GM23338 (cell line): ENCODE data around the gene BICRAL. TPM values are rescaled to one million over a fixed set of nuclear protein-coding genes. Genes with fewer than 3 reads are reported as not detected.

Experiments used
- ATAC-seq: fragments of 200-7000 bp; cut with Tn5 transposase; 3 replicates; pipeline ENCODE4 v1.9.1; 2020
- DNase-seq: peaks from one replicate; pipeline ENCODE4 v3.0.0-alpha.2; 2015; ENCODE audit warnings: low spot score
- H2AFZ ChIP-seq: fragments of 200-600 bp; sonication (generic); 2 replicates; pipeline ENCODE4 v1.8.0; 2016; ENCODE audit warnings: antibody characterized with exemption, mild to moderate bottlenecking, moderate library complexity
- H3F3A ChIP-seq: fragments of 200-600 bp; sonication (generic); replicated peaks from 2 replicates; pipeline ENCODE4 v1.8.0; 2017; ENCODE audit warnings: antibody characterized with exemption, mixed run types, low read depth
- H3K27ac ChIP-seq: fragments of 200-600 bp; sonication (generic); 2 replicates; pipeline ENCODE4 v1.6.1; 2016; ENCODE audit warnings: low read depth
- H3K27me3 ChIP-seq: fragments of 200-600 bp; sonication (generic); 2 replicates; pipeline ENCODE4 v1.8.0; 2016; ENCODE audit warnings: mild to moderate bottlenecking, mixed run types, moderate library complexity; ENCODE audit not compliant: insufficient read depth
- H3K36me3 ChIP-seq: fragments of 200-600 bp; sonication (generic); 2 replicates; pipeline ENCODE4 v1.8.0; 2016; ENCODE audit warnings: mild to moderate bottlenecking; ENCODE audit not compliant: insufficient read depth
- H3K4me1 ChIP-seq: fragments of 200-600 bp; sonication (generic); 2 replicates; pipeline ENCODE4 v1.8.0; 2016; ENCODE audit warnings: mild to moderate bottlenecking, moderate library complexity; ENCODE audit not compliant: insufficient read depth
- H3K4me2 ChIP-seq: fragments of 200-600 bp; sonication (generic); 2 replicates; pipeline ENCODE4 v1.7.1; 2017; ENCODE audit warnings: mixed run types
- H3K4me3 ChIP-seq: fragments of 200-600 bp; sonication (generic); 2 replicates; pipeline ENCODE4 v1.6.1; 2016; ENCODE audit warnings: mixed run types
- H3K79me2 ChIP-seq: fragments of 200-600 bp; sonication (generic); replicated peaks from 2 replicates; pipeline ENCODE4 v1.8.0; 2017; ENCODE audit warnings: mild to moderate bottlenecking; ENCODE audit not compliant: insufficient read depth
- H3K9me2 ChIP-seq: fragments of 200-600 bp; sonication (generic); 2 replicates; pipeline ENCODE4 v1.8.0; 2017; ENCODE audit not compliant: insufficient read depth
- H4K20me1 ChIP-seq: fragments of 200-600 bp; sonication (generic); replicated peaks from 2 replicates; pipeline ENCODE4 v1.8.0; 2017; ENCODE audit warnings: mild to moderate bottlenecking; ENCODE audit not compliant: insufficient read depth
- H3K27ac Mint-ChIP-seq: 2 replicates; pipeline ENCODE4 v1.8.0; 2020; ENCODE audit warnings: inconsistent platforms, mild to moderate bottlenecking, moderate library complexity, mixed read lengths
- H3K27me3 Mint-ChIP-seq: 3 replicates; pipeline ENCODE4 v1.8.0; 2022; ENCODE audit warnings: low read depth, mild to moderate bottlenecking, moderate library complexity, mixed read lengths, inconsistent platforms; ENCODE audit not compliant: insufficient read depth, poor library complexity
- H3K36me3 Mint-ChIP-seq: 3 replicates; pipeline ENCODE4 v1.8.0; 2021; ENCODE audit warnings: low read depth, mild to moderate bottlenecking, inconsistent platforms, moderate library complexity, mixed read lengths
- H3K4me1 Mint-ChIP-seq: 3 replicates; pipeline ENCODE4 v1.8.0; 2020; ENCODE audit warnings: mild to moderate bottlenecking, inconsistent platforms, mixed read lengths
- H3K4me3 Mint-ChIP-seq: 3 replicates; pipeline ENCODE4 v1.8.0; 2021; ENCODE audit warnings: moderate library complexity, mild to moderate bottlenecking, inconsistent platforms, mixed read lengths
- H3K9me3 Mint-ChIP-seq: 3 replicates; pipeline ENCODE4 v1.8.0; 2020; ENCODE audit warnings: moderate library complexity, mild to moderate bottlenecking, inconsistent platforms, mixed read lengths
- CREB1 ChIP-seq: fragments of 250-450 bp; sonication (Bioruptor Pico); IDR thresholded peaks from 2 replicates; pipeline ENCODE4 v1.5.0; 2020; ENCODE audit warnings: low read depth, mild to moderate bottlenecking, moderate library complexity
- NANOG ChIP-seq: IDR thresholded peaks from 2 replicates; pipeline ENCODE4 v1.6.1; 2016; ENCODE audit warnings: antibody characterized with exemption, borderline replicate concordance
- POLR2AphosphoS5 ChIP-seq: IDR thresholded peaks from 2 replicates; pipeline ENCODE4 v1.6.1; 2016; ENCODE audit warnings: antibody characterized with exemption, low read depth
- STAT1 ChIP-seq: IDR thresholded peaks from one replicate; pipeline ENCODE4 v1.6.1; 2016; ENCODE audit warnings: antibody characterized with exemption; ENCODE audit not compliant: unreplicated experiment
- ZNF331 ChIP-seq: fragments of 250-450 bp; sonication (Bioruptor Pico); IDR thresholded peaks from 2 replicates; pipeline ENCODE4 v1.5.0; 2020; ENCODE audit warnings: low read depth, mild to moderate bottlenecking, moderate library complexity
- polyA plus RNA-seq: library from polyadenylated mRNA; unstranded; fragments of >200 nt; fragmentation: Nextera tagmentation; extraction: Ambion mirVana; gene quantifications from 2 replicates; pipeline ENCODE4 v1.2.1, GENCODE V29; 2016
- total RNA-seq: library from RNA; depleted of rRNA; stranded (reverse); fragments of >200 nt; shearing (Covaris generic); gene quantifications from 2 replicates; pipeline ENCODE4 v1.2.3, GENCODE V29; 2014
- TF ChIP-seq, protein P1 (sequence below): fragments of 250-450 bp; sonication (Bioruptor Pico); IDR thresholded peaks from 2 replicates; pipeline ENCODE4 v1.5.0; 2020; ENCODE audit warnings: mild to moderate bottlenecking, moderate library complexity
- TF ChIP-seq, protein P2 (sequence below), 2 experiments: fragments of 200-600 bp in 1 of 2; sonication (generic) in 1 of 2; conservative IDR thresholded peaks; 2 replicates each; pipeline versions ENCODE4 v1.5.1 to v1.6.1; 2016 to 2017; ENCODE audit warnings: antibody characterized with exemption in 2 of 2, low read depth in 2 of 2, mild to moderate bottlenecking in 2 of 2, moderate library complexity in 1 of 2
- TF ChIP-seq, protein P3 (sequence below): IDR thresholded peaks from 2 replicates; pipeline ENCODE4 v1.6.1; 2016; ENCODE audit warnings: antibody characterized with exemption

The BICRAL gene
- total and polyA plus RNA-seq, 2 experiments from 2014 or later: 3.4 to 11.7 TPM

DNA sequence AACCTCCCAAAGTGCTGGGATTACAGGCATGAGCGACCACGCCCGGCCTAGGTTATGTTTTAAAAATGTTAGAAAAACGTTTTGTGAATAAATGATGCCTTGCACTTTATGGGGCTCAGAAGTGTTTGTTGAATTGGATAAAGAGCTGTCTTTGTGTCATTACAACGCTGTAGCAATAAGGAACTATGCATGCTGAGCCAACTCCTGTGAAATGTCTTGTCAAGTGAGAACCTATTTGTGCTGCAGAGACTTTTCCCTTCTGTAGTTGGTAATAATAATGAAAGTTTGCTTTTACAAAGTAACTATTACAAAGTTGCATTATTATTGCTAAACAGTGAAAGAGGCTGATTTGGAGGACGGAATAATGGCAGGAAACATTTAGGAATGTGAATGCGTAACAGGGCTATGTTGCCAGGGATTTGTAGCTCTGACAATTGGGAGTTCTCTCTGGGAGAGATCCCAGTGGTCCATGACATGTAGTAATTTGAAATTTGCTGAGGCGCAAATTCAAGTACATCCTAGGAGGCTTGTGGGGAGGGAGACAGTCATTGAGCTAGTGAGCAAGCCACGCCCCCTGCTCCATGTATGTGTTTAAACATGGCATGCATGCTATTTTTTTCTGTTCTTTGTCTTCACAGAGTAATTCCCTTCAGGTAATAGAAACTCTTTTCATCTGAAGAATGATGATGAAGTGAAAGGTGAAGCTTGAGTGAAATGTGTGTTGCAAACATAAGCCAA, 16.8 kb upstream of the BICRAL start:
- Histone ChIP-seq H3F3A (no peaks in the 10 kb centered on the region), H3K4me3 (no peak overlapping the region), H3K4me1 (peaks cover 19% of the 10 kb centered on the region), H3K27me3 (no peaks in the 10 kb centered on the region), H3K27ac (no peak overlapping the region), H2AFZ (no peak overlapping the region), H3K79me2 (no peaks in the 10 kb centered on the region), H3K4me2 (no peak overlapping the region), H3K36me3 (no peaks in the 10 kb centered on the region), H4K20me1 (no peaks in the 10 kb centered on the region), H3K9me2 (no peaks in the 10 kb centered on the region)
- Mint-ChIP-seq H3K36me3 (no peaks in the 10 kb centered on the region), H3K27ac (peak overlapping the region; percentile 70; the same call in 1 of the 2 replicates), H3K9me3 (no peaks in the 10 kb centered on the region), H3K4me1 (peaks cover 19% of the 10 kb centered on the region), H3K27me3 (no peaks in the 10 kb centered on the region), H3K4me3 (no peak overlapping the region)
- DNase-seq (no peak), ATAC-seq (no peak)
- TF ChIP-seq, protein P1, sequence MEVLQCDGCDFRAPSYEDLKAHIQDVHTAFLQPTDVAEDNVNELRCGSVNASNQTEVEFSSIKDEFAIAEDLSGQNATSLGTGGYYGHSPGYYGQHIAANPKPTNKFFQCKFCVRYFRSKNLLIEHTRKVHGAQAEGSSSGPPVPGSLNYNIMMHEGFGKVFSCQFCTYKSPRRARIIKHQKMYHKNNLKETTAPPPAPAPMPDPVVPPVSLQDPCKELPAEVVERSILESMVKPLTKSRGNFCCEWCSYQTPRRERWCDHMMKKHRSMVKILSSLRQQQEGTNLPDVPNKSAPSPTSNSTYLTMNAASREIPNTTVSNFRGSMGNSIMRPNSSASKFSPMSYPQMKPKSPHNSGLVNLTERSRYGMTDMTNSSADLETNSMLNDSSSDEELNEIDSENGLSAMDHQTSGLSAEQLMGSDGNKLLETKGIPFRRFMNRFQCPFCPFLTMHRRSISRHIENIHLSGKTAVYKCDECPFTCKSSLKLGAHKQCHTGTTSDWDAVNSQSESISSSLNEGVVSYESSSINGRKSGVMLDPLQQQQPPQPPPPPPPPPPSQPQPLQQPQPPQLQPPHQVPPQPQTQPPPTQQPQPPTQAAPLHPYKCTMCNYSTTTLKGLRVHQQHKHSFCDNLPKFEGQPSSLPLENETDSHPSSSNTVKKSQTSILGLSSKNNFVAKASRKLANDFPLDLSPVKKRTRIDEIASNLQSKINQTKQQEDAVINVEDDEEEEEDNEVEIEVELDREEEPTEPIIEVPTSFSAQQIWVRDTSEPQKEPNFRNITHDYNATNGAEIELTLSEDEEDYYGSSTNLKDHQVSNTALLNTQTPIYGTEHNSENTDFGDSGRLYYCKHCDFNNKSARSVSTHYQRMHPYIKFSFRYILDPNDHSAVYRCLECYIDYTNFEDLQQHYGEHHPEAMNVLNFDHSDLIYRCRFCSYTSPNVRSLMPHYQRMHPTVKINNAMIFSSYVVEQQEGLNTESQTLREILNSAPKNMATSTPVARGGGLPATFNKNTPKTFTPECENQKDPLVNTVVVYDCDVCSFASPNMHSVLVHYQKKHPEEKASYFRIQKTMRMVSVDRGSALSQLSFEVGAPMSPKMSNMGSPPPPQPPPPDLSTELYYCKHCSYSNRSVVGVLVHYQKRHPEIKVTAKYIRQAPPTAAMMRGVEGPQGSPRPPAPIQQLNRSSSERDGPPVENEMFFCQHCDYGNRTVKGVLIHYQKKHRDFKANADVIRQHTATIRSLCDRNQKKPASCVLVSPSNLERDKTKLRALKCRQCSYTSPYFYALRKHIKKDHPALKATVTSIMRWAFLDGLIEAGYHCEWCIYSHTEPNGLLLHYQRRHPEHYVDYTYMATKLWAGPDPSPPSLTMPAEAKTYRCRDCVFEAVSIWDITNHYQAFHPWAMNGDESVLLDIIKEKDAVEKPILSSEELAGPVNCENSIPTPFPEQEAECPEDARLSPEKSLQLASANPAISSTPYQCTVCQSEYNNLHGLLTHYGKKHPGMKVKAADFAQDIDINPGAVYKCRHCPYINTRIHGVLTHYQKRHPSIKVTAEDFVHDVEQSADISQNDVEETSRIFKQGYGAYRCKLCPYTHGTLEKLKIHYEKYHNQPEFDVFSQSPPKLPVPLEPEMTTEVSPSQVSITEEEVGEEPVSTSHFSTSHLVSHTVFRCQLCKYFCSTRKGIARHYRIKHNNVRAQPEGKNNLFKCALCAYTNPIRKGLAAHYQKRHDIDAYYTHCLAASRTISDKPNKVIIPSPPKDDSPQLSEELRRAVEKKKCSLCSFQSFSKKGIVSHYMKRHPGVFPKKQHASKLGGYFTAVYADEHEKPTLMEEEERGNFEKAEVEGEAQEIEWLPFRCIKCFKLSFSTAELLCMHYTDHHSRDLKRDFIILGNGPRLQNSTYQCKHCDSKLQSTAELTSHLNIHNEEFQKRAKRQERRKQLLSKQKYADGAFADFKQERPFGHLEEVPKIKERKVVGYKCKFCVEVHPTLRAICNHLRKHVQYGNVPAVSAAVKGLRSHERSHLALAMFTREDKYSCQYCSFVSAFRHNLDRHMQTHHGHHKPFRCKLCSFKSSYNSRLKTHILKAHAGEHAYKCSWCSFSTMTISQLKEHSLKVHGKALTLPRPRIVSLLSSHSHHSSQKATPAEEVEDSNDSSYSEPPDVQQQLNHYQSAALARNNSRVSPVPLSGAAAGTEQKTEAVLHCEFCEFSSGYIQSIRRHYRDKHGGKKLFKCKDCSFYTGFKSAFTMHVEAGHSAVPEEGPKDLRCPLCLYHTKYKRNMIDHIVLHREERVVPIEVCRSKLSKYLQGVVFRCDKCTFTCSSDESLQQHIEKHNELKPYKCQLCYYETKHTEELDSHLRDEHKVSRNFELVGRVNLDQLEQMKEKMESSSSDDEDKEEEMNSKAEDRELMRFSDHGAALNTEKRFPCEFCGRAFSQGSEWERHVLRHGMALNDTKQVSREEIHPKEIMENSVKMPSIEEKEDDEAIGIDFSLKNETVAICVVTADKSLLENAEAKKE (CRISPR knock-in tag): no peak
- no peak for TF ChIP-seq ZNF331 (CRISPR knock-in tag)
- TF ChIP-seq STAT1: no peak
- TF ChIP-seq CREB1 (CRISPR knock-in tag): no peak
- TF ChIP-seq, protein P2, sequence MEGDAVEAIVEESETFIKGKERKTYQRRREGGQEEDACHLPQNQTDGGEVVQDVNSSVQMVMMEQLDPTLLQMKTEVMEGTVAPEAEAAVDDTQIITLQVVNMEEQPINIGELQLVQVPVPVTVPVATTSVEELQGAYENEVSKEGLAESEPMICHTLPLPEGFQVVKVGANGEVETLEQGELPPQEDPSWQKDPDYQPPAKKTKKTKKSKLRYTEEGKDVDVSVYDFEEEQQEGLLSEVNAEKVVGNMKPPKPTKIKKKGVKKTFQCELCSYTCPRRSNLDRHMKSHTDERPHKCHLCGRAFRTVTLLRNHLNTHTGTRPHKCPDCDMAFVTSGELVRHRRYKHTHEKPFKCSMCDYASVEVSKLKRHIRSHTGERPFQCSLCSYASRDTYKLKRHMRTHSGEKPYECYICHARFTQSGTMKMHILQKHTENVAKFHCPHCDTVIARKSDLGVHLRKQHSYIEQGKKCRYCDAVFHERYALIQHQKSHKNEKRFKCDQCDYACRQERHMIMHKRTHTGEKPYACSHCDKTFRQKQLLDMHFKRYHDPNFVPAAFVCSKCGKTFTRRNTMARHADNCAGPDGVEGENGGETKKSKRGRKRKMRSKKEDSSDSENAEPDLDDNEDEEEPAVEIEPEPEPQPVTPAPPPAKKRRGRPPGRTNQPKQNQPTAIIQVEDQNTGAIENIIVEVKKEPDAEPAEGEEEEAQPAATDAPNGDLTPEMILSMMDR (conservative IDR thresholded peaks at IDR 0.05; ENCODE audit: low read depth in 2 of 2): no peak
- no peak for TF ChIP-seq NANOG
- TF ChIP-seq POLR2AphosphoS5: no peak
- TF ChIP-seq, protein P3, sequence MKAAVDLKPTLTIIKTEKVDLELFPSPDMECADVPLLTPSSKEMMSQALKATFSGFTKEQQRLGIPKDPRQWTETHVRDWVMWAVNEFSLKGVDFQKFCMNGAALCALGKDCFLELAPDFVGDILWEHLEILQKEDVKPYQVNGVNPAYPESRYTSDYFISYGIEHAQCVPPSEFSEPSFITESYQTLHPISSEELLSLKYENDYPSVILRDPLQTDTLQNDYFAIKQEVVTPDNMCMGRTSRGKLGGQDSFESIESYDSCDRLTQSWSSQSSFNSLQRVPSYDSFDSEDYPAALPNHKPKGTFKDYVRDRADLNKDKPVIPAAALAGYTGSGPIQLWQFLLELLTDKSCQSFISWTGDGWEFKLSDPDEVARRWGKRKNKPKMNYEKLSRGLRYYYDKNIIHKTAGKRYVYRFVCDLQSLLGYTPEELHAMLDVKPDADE: no peak
